ENCODE results near the gene WBP2. TPM values are rescaled to one million over a fixed set of nuclear protein-coding genes. Genes with fewer than 3 reads are reported as not detected.

The WBP2 gene
- total and polyA plus RNA-seq, 9 of the 15 experiments (the other 6 are each of a cell fraction or from before 2014, with no cell fraction given): 2.2 to 74.3 (median 20.0) TPM

DNA sequence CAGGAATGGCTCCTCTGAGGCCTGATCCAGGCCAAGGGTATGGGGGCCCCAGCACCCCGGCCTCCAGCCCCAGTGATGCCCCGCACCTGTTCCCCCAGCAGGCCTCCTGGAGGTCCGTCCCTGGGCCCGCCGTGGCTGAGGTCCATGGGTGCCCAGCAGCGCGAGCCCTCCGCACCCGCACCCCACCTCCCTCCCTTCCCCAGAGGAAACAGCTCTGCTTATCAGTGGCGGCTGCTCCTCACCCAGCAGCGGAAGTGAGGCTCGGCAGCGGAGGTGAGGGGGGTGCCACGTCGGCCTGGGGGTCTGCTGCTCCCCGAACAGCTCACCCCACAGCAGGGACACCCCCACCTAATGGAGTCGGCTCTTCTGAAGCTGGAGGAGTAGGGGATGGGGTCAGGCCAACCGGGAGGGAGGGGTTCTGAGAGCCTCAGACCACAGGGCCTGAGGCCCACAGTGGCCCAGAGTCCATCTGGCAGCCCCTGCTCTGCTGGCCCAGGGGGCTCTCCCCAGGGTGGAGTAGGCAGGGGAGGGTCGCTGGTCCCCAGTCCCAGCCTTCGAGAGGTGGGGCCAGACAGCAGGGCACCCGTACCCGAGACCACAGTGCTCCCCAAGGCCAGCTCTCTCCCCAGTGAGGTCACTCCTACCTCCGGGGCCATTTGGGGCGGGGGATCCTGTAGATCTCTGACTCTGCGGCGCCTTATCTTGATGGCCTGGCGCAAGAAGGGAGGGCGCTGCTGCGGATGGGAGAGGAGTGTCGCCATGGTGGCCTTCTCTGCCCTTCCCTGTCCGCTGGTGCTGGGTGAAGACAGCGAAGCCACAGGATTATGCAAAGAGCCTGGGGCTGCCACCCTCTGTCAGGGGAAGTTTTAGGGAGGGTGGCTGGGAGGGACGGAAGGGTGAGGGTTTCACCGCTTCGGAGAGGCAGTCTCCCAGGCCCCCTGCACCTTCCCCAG is 11.3 kb downstream of the WBP2 start, which contains the start of gene UNC13D (continued):
- TF ChIP-seq XRCC5 (IDR thresholded peaks at IDR 0.05; ENCODE audit: low read depth, low read length): 0 out of 2 replicates have a peak, but pooled peaks have one; percentile 36
- TF ChIP-seq YY1 (IDR thresholded peaks at IDR 0.05; ENCODE audit: borderline replicate concordance in 1 of 3, control insufficient read depth in 1 of 3, extremely low read depth in 1 of 3, insufficient read depth in 3 of 3, insufficient read length in 1 of 3, insufficient replicate concordance in 2 of 3, low read depth in 1 of 3, low read length in 2 of 3): peak in 2 of 3 experiments; percentile 43 to 89
- no peak; the same call in 1 of the 2 replicates for TF ChIP-seq NFIC (IDR thresholded peaks at IDR 0.05)
- peak; percentile 80; the same call in 1 of the 2 replicates for TF ChIP-seq SPI1 (IDR thresholded peaks at IDR 0.05; ENCODE audit: borderline replicate concordance, low read depth, low read length)
- no peak for TF ChIP-seq SMAD1 (IDR thresholded peaks at IDR 0.05; ENCODE audit: low read depth, low read length, partially characterized antibody)
- peak; percentile 22 to 29; a peak in 1 of 4 replicates for TF ChIP-seq FOXK2 (conservative IDR thresholded peaks at IDR 0.05 in 1 of 2, IDR thresholded peaks at IDR 0.05 in 1 of 2; ENCODE audit: low read depth in 2 of 2)
- 0 out of 2 replicates have a peak, but pooled peaks have one; percentile 10 for TF ChIP-seq HSF4 (CRISPR knock-in tag; IDR thresholded peaks at IDR 0.05; ENCODE audit: borderline replicate concordance)
- TF ChIP-seq ZNF583 (CRISPR knock-in tag; IDR thresholded peaks at IDR 0.05): no peak
- peak; percentile 76 for TF ChIP-seq CREM (IDR thresholded peaks at IDR 0.05; ENCODE audit: low read depth)
- TF ChIP-seq, protein P1, sequence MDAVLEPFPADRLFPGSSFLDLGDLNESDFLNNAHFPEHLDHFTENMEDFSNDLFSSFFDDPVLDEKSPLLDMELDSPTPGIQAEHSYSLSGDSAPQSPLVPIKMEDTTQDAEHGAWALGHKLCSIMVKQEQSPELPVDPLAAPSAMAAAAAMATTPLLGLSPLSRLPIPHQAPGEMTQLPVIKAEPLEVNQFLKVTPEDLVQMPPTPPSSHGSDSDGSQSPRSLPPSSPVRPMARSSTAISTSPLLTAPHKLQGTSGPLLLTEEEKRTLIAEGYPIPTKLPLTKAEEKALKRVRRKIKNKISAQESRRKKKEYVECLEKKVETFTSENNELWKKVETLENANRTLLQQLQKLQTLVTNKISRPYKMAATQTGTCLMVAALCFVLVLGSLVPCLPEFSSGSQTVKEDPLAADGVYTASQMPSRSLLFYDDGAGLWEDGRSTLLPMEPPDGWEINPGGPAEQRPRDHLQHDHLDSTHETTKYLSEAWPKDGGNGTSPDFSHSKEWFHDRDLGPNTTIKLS (IDR thresholded peaks at IDR 0.05; ENCODE audit: borderline replicate concordance, low read depth): peak; percentile 96
- peak in 1 of 2 experiments; percentile 22; a peak in 1 of 4 replicates for TF ChIP-seq ETV6 (IDR thresholded peaks at IDR 0.05; ENCODE audit: borderline replicate concordance in 1 of 2, low read depth in 2 of 2, low read length in 1 of 2)
- no peak for TF ChIP-seq ETV6 (CRISPR knock-in tag; IDR thresholded peaks at IDR 0.05; ENCODE audit: borderline replicate concordance)
- TF ChIP-seq CCNT2 (IDR thresholded peaks at IDR 0.05; ENCODE audit: borderline replicate concordance, extremely low read depth, insufficient read length, low read depth, low read length): peak; percentile 30
- no peak for TF ChIP-seq YBX1 (IDR thresholded peaks at IDR 0.05)
- peak in 1 of 2 experiments; percentile 84; a peak in 3 of 4 replicates for TF ChIP-seq MAZ (CRISPR knock-in tag; conservative IDR thresholded peaks at IDR 0.05 in 1 of 2, IDR thresholded peaks at IDR 0.05 in 1 of 2)
- TF ChIP-seq BRF1 (IDR thresholded peaks at IDR 0.05; ENCODE audit: borderline replicate concordance, extremely low read depth, insufficient read length): no peak
- TF ChIP-seq SAP30 (IDR thresholded peaks at IDR 0.05; ENCODE audit: borderline replicate concordance, insufficient read depth, low read depth, low read length, poor library complexity, severe bottlenecking): no peak
- TF ChIP-seq, protein P2, sequence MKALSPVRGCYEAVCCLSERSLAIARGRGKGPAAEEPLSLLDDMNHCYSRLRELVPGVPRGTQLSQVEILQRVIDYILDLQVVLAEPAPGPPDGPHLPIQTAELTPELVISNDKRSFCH (CRISPR knock-in tag; IDR thresholded peaks at IDR 0.05): no peak
- TF ChIP-seq, protein P2 (tag; IDR thresholded peaks at IDR 0.05): peak; percentile 52; the same call in 1 of the 2 replicates
- no peak for TF ChIP-seq ZNF316 (IDR thresholded peaks at IDR 0.05)
- TF ChIP-seq NR2C1 (IDR thresholded peaks at IDR 0.05): no peak
- peak; percentile 57 for TF ChIP-seq NR2C1 (tag; IDR thresholded peaks at IDR 0.05)

All from K562 (cell line).